ENCODE measurements around the gene GGN.

DNA sequence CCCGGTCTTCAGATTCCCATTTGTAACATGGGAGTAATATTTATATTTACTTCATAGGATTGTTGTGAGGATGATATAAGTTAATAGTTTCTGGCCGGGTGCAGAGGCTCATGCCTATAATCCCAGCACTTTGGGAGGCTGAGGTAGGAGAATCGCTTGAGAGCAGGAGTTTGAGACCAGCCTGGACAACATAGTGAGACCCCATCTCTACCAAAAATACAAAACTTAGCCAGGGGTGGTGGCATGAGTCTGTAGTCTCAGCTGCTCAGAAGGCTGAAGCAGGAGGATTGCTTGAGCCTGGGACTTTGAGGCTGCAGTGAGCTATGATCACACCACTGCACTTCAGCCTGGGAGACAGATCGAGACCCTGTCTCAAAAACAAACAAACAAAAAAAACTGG, 41.0 kb downstream of the GGN start:
- TF ChIP-seq POLR2AphosphoS5 (IDR thresholded peaks at IDR 0.05; ENCODE audit: low read depth, low read length) (no peak), TAF1 (IDR thresholded peaks at IDR 0.05; ENCODE audit: low read depth, low read length) (no peak), POLR2A (IDR thresholded peaks at IDR 0.05; ENCODE audit: low read depth, low read length) (no peak)
